Measurements from ENCODE around the gene NOP9.

NOP9 gene, protein sequence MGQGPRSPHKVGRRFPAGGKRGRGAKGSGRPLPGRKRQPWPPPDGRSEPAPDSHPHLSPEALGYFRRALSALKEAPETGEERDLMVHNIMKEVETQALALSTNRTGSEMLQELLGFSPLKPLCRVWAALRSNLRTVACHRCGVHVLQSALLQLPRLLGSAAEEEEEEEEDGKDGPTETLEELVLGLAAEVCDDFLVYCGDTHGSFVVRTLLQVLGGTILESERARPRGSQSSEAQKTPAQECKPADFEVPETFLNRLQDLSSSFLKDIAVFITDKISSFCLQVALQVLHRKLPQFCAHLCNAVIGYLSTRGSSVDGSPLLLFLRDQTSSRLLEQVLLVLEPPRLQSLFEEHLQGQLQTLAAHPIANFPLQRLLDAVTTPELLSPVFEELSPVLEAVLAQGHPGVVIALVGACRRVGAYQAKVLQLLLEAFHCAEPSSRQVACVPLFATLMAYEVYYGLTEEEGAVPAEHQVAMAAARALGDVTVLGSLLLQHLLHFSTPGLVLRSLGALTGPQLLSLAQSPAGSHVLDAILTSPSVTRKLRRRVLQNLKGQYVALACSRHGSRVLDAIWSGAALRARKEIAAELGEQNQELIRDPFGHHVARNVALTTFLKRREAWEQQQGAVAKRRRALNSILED

DNA sequence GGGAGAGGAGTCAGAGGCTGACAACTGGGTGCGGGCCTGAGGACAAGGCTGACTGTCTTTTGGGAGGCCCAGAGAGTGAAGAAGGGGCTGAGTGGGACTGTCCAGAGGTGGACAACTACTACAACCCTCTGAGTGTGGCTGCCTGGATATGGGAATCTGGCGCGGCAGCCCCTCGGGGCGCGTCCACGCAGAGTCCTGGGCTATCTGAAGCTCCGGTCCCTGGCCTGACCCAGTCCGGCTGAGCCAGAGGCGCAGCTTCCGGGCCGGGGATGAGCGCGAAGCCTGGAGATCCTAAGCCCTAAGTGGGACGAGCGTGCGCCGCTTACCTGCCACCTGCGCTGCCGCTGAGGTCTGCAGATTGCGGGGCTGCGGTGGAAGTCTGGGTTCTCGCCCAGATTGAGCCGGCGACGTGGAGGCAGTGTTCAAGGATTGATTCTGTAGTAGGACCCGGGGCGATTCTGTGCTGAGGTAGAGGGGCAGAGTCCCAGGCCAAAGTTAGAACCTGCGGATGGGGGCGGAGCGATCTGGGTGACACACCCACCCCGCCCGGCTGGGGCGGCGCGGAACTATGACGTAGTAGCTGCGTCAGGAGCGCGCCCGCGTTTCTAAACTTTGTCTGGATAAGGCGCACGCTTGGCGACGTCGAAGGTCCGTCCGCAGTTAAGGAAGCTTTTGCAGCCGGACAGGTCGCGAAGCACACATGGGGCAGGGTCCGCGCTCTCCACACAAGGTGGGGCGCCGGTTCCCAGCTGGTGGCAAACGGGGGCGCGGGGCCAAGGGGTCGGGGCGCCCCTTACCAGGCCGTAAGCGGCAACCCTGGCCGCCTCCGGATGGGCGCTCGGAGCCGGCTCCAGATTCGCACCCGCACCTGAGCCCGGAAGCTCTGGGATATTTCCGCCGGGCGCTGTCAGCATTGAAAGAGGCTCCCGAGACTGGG lies at the start of gene NOP9, which contains the start of gene DHRS1:
Gene NOP9 (plus strand): TSS at position 596 of the 937 bp plus-strand sequence. CDS start 105 bp downstream, at position 701.
Gene DHRS1 (minus strand): TSS at position 526 of the 937 bp plus-strand sequence. CDS start 674 bp downstream, outside the sequence.
- peak; percentile 93 for DNase-seq

DNA sequence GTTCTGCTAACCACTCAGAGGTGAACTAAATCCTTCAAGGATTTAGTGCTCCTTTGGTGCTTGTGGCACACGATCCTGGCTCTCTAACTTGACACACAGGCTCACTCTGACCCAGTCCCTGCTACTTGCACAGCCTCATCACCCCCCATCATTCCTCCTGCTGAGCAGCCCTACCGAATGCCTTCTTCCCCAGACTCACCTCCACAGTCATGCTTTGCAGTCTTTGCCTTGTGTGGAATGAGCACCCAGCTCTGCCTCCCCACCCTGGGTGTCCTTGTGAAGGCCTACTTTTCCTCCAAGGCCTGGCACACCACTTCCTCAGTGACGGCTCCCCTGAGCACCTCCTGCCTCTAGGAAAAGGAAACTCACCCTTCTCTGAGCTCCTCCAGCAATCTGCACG lies 49.3 kb upstream of the NOP9 start:
- no peak for DNase-seq

- DNase-seq: no peak
These were observed 47.8 kb upstream of the NOP9 start for GRCh38 chr14:24251880-24252288.

- no peak for DNase-seq
These were observed 47.1 kb upstream of the NOP9 start for GRCh38 chr14:24252289-24253124.

DNA sequence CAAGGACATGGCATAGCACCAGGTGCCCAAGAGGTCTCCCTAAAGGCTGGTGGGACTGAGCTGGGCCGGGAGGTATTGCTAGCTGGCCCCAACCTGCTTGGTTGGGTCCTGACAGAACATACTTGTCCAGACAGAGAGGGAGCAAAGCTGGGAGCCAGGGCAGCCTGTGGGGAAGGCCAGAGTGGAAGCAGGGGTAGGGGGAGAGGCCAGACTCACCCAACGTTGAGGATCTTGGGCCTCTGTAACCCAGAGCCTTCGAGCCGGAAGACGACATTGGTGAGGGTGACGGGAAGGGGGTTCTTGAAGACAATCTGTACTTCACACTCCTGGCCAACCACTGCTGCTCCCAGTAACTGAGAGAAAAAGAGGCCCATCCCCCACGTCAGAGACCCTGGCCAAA lies 45.7 kb upstream of the NOP9 start:
- no peak for DNase-seq

DNA sequence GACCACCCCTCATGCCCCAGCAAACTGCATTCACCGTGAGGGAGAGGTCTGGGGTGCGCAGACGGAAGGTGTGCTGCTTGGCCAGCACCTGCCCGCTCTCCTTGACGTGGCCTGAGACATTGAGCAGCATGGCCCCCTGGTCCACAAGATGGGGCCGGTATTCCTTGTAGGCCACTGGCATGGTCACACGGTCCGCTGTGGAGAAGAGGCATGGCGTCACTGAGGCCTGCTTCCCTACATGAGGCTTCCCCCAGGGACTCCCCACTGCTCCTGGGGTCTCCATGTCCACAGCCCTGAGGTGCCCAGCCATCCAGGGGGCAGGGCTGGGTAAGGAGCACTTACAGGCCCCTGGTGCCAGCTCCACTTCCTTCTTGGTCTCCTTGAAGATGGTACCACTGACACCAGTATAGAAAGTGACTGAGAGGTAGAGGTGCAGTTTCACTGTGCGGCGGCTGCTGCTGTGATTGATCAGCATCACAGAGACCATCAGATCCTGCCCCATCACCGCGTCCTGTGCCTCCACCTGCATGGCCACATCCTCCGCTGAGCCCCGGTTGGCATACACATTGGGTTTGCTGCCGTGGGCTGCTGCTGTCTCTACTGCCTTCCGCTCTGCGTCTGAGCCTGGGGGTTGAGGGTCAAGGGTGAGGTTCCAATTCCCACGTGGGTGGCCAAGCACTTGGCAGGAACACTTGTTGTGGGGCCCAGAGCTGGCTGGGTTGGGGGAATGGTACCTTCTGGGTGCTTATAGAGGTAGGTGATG lies 44.8 kb upstream of the NOP9 start:
- no peak for DNase-seq

DNA sequence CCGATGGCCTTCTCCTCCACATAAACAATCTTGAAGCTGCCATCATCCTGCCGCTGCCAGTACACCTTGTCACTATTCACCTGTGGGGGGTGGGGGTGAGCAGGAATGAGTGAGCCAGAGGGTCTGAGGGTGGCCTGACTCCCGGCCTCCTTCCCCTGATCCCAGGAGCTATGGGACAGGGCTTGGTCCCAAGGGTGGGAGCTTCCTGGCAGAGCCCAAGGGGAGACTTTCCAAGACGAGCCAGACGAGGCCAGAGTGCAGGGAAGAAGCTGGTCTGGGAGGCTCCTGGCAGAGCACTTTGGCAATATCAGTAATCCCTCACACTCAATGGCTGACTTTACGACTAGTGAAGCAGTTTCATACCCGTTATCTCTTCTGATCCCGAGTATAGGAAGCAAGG lies 44.2 kb upstream of the NOP9 start:
- no peak for DNase-seq

DNA sequence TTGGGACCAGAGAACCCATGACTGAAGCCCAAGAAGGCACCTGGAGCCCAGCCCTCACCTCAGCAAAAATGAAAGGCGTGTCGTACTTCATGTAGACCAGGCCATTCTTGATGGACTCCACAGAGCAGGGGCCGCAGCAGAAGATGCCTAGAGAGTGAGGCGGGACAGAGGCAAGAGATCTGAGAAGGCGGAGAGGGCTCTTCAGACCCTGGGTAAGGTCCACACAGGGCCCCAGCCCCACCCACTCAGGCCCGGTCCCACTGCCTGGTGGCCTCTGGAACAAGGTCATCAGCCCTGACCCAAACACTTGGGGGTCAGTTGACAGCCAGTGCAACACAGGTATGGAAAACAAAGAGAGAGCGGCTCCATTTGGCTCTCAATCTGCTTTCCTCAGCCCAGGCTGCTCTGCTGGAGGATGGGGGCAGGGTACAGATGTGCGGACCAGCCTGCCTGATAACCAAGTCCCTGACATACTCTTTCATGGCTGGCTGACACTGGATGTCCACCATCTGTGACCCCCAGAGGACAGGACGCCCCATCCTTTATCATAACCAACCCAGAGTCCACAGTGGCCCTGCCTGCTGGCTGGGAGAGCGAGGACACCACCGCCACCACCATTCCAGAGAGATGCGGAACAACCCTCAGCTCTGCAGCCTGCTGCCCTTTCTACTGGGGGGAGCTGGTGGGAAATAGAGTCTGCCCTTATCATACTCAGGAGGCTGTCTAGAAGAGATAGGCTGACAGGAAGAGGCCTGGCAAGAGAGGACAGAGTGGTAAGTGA lies 43.5 kb upstream of the NOP9 start:
- no peak for DNase-seq

DNA sequence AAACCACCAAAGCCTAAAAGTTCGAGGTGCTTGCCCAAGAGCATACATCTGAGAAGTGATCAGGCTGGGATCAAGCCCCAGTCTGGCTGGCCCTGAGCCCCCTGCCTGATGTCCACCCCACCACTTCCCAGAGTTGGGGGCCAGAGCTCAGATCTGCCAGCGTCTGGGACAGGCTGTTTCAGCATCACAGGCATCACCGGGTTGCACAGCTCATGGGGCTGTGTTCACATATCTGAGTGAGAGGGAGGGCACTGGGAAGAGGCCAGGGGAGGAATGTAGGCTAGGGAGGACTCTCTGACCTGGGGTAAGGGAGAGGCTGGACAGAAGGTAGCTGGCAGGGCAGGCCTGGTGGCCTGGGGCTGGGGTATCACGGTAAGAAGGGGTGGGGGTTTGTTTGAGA lies 42.7 kb upstream of the NOP9 start:
- DNase-seq: no peak

GRCh38 chr14:24258119-24258518 lies 41.5 kb upstream of the NOP9 start:
- no peak for DNase-seq

GRCh38 chr14:24258548-24259265 lies 40.9 kb upstream of the NOP9 start:
- DNase-seq: no peak

DNA sequence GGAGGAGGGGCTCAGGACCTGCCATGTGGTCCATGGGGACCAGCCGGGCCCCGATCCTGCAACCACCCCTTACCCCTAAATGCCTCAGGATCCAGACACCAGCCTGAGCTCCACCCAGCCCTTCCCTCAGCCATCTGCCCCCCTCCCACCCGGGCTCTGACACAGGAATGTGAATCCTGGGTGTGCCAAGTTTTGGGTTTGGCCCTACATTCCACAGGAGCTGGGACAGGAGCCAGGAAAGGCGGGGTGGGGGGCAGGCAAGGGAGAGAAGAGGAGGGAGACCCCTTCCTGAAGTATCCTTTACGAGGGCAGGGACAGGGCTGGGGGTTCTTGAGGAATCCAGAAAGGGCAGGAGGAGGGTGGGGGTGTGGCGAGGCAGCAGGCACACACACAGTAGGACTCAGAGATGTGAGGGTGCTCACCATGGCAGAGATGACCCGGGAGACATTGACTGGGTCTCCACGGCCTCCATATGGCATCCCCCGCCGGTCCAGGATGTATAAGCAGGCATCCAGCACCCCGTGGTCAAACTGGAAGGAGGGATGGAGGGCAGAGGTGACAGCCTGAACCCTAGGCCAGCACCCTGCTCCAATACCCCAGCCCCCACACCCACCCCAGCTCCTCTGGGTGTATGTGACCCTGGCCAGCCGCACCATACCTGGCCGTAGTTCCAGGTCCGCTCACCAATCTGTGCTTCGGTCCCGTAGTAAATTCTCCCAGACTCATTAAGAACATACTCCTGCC lies 40.2 kb upstream of the NOP9 start:
- no peak for DNase-seq

GRCh38 chr14:24260026-24260779 lies 39.4 kb upstream of the NOP9 start:
- no peak for DNase-seq

GRCh38 chr14:24260780-24261157 lies 38.9 kb upstream of the NOP9 start:
- no peak for DNase-seq

GRCh38 chr14:24261256-24261968 lies 38.2 kb upstream of the NOP9 start:
- DNase-seq: no peak

- no peak for DNase-seq
These were observed 37.7 kb upstream of the NOP9 start for GRCh38 chr14:24261969-24262327.

GRCh38 chr14:24262821-24263733 lies 36.6 kb upstream of the NOP9 start, which contains the start of gene TGM1:
Gene TGM1, minus strand, starts transcription at chr14:24263177. Its CDS starts 825 bp downstream, at chr14:24262352.
- DNase-seq: no peak
